GM19193 (cell line): ENCODE data around the gene PRMT3.

Experiments
- POLR2A ChIP-seq: IDR thresholded peaks from 4 replicates; pipeline ENCODE4 v1.6.1; 2011; ENCODE audit not compliant: insufficient read depth, insufficient read length; ENCODE audit errors: extremely low read depth

PRMT3 gene

GRCh38 chr11:20368438-20368837 lies 19.1 kb upstream of the PRMT3 start:
- TF ChIP-seq POLR2A, result no peak

- no peak for TF ChIP-seq POLR2A
These were observed 17.7 kb upstream of the PRMT3 start for GRCh38 chr11:20369826-20370225.

- no peak for TF ChIP-seq POLR2A
These were observed 15.4 kb upstream of the PRMT3 start for GRCh38 chr11:20372081-20372626.

GRCh38 chr11:20373147-20373546 lies 14.4 kb upstream of the PRMT3 start:
- no peak for TF ChIP-seq POLR2A

GRCh38 chr11:20373568-20374209 lies 13.8 kb upstream of the PRMT3 start:
- TF ChIP-seq POLR2A, result no peak

- no peak for TF ChIP-seq POLR2A
These were observed 12.7 kb upstream of the PRMT3 start for GRCh38 chr11:20374741-20375300.

- TF ChIP-seq POLR2A, result no peak
These were observed 11.3 kb upstream of the PRMT3 start for GRCh38 chr11:20376162-20376730.

- TF ChIP-seq POLR2A, result no peak
These were observed 860 bp downstream of the PRMT3 start for GRCh38 chr11:20388096-20389055.

- no peak for TF ChIP-seq POLR2A
These were observed 9.8 kb downstream of the PRMT3 start for GRCh38 chr11:20397281-20397680.

- no peak for TF ChIP-seq POLR2A
These were observed 12.0 kb downstream of the PRMT3 start for GRCh38 chr11:20399498-20399897.

GRCh38 chr11:20403059-20403458 lies 15.5 kb downstream of the PRMT3 start:
- TF ChIP-seq POLR2A, result no peak

GRCh38 chr11:20406484-20406883 lies 19.0 kb downstream of the PRMT3 start:
- no peak for TF ChIP-seq POLR2A

- no peak for TF ChIP-seq POLR2A
These were observed 19.8 kb downstream of the PRMT3 start for GRCh38 chr11:20407344-20407743.

GRCh38 chr11:20415432-20415831 lies 27.9 kb downstream of the PRMT3 start:
- TF ChIP-seq POLR2A, result no peak

- no peak for TF ChIP-seq POLR2A
These were observed 30.3 kb downstream of the PRMT3 start for GRCh38 chr11:20417771-20418170.
